A549 (cell line): ENCODE data around the gene ZWILCH.

ENCODE experiments used
- CTCF ChIP-seq: fragments of >200 bp; sonication (Bioruptor Twin); formaldehyde crosslinking; IDR thresholded peaks from 3 replicates; pipeline ENCODE4 v1.5.1; 2016
- POLR2AphosphoS2 ChIP-seq: conservative IDR thresholded peaks from 2 replicates; pipeline ENCODE4 v1.6.1; 2012; ENCODE audit warnings: low read length, improper control_type of control experiment, inconsistent platforms
- TF ChIP-seq, protein P1 (sequence below): fragments of 200-600 bp; sonication (generic); IDR thresholded peaks from 2 replicates; pipeline ENCODE4 v1.6.1; 2016; ENCODE audit warnings: antibody characterized with exemption, mild to moderate bottlenecking, moderate library complexity

- no peak for TF ChIP-seq POLR2AphosphoS2
- TF ChIP-seq, protein P1, sequence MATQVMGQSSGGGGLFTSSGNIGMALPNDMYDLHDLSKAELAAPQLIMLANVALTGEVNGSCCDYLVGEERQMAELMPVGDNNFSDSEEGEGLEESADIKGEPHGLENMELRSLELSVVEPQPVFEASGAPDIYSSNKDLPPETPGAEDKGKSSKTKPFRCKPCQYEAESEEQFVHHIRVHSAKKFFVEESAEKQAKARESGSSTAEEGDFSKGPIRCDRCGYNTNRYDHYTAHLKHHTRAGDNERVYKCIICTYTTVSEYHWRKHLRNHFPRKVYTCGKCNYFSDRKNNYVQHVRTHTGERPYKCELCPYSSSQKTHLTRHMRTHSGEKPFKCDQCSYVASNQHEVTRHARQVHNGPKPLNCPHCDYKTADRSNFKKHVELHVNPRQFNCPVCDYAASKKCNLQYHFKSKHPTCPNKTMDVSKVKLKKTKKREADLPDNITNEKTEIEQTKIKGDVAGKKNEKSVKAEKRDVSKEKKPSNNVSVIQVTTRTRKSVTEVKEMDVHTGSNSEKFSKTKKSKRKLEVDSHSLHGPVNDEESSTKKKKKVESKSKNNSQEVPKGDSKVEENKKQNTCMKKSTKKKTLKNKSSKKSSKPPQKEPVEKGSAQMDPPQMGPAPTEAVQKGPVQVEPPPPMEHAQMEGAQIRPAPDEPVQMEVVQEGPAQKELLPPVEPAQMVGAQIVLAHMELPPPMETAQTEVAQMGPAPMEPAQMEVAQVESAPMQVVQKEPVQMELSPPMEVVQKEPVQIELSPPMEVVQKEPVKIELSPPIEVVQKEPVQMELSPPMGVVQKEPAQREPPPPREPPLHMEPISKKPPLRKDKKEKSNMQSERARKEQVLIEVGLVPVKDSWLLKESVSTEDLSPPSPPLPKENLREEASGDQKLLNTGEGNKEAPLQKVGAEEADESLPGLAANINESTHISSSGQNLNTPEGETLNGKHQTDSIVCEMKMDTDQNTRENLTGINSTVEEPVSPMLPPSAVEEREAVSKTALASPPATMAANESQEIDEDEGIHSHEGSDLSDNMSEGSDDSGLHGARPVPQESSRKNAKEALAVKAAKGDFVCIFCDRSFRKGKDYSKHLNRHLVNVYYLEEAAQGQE = no peak
- TF ChIP-seq CTCF = no peak
These were observed 48.9 kb upstream of the ZWILCH start for GRCh38 chr15:66456211-66456610.
